CD14-positive monocyte (primary cell): ENCODE measurements around the gene RAPGEF5. TPM values are rescaled to one million over a fixed set of nuclear protein-coding genes. Genes with fewer than 3 reads are reported as not detected.

Source experiments
- DNase-seq, 3 donors: peaks; one replicate each; pipeline ENCODE4 v3.0.0-alpha.2; 2011 to 2022
- H2AFZ ChIP-seq: 2 replicates; pipeline ENCODE4 v1.6.0; 2012; ENCODE audit warnings: mild to moderate bottlenecking, low read depth, low read length, inconsistent platforms; ENCODE audit not compliant: insufficient read depth, poor library complexity, severe bottlenecking
- H3K27ac ChIP-seq, 2 donors: 1 replicate in 1 of 2; 2 replicates in 1 of 2; pipeline ENCODE4 v1.5.1; 2012 to 2013; ENCODE audit warnings: low read length in 2 of 2, control low read depth in 1 of 2, inconsistent platforms in 1 of 2, low read depth in 1 of 2, mild to moderate bottlenecking in 1 of 2
- H3K27me3 ChIP-seq, 2 donors: one replicate each; pipeline versions ENCODE4 v1.6.0 to v1.6.1; 2011 to 2013; ENCODE audit warnings: low read length in 2 of 2; ENCODE audit not compliant: control insufficient read depth in 2 of 2, insufficient read depth in 2 of 2
- H3K36me3 ChIP-seq, 2 donors: replicated peaks in 1 of 2; 1 replicate in 1 of 2; 2 replicates in 1 of 2; pipeline versions ENCODE4 v1.5.1 to v1.6.1; 2012 to 2013; ENCODE audit warnings: low read length in 2 of 2, control low read depth in 1 of 2, inconsistent platforms in 1 of 2, mild to moderate bottlenecking in 1 of 2; ENCODE audit not compliant: insufficient read depth in 2 of 2, control insufficient read depth in 1 of 2
- H3K4me1 ChIP-seq, 2 donors: 1 replicate in 1 of 2; 2 replicates in 1 of 2; pipeline versions ENCODE4 v1.5.1 to v1.6.1; 2012 to 2013; ENCODE audit warnings: low read length in 2 of 2, control low read depth in 1 of 2, inconsistent platforms in 1 of 2, mild to moderate bottlenecking in 1 of 2, moderate library complexity in 1 of 2; ENCODE audit not compliant: insufficient read depth in 2 of 2, control insufficient read depth in 1 of 2
- H3K4me2 ChIP-seq: replicated peaks from 2 replicates; pipeline ENCODE3; 2012; ENCODE audit warnings: low read length, moderate library complexity, mild to moderate bottlenecking; ENCODE audit not compliant: poor library complexity, severe bottlenecking; ENCODE audit errors: extremely low read depth
- H3K4me3 ChIP-seq, 3 experiments: fragments of 200-600 bp in 1 of 3; sonication (generic) in 1 of 3; replicated peaks in 1 of 3; 1 replicate in 2 of 3; 2 replicates in 1 of 3; pipeline ENCODE4 v1.5.1; 2011 to 2013; ENCODE audit warnings: low read length in 3 of 3, mild to moderate bottlenecking in 3 of 3, control low read depth in 2 of 3, low read depth in 2 of 3, inconsistent platforms in 1 of 3, moderate library complexity in 1 of 3
- H3K79me2 ChIP-seq: 2 replicates; pipeline ENCODE4 v1.6.0; 2012; ENCODE audit warnings: mild to moderate bottlenecking, control low read depth, inconsistent platforms, low read length, moderate library complexity; ENCODE audit not compliant: insufficient read depth
- H3K9ac ChIP-seq: 2 replicates; pipeline ENCODE4 v1.6.0; 2017; ENCODE audit warnings: low read length, mild to moderate bottlenecking; ENCODE audit not compliant: insufficient read depth, poor library complexity, severe bottlenecking
- H3K9me3 ChIP-seq, 2 donors: replicated peaks in 1 of 2; 1 replicate in 1 of 2; 2 replicates in 1 of 2; pipeline versions ENCODE4 v1.5.1 to v1.6.1; 2012 to 2013; ENCODE audit warnings: low read length in 2 of 2, control low read depth in 1 of 2; ENCODE audit not compliant: control insufficient read depth in 1 of 2, insufficient read depth in 1 of 2
- H4K20me1 ChIP-seq: 2 replicates; pipeline ENCODE4 v1.6.0; 2012; ENCODE audit warnings: mild to moderate bottlenecking, low read length, control low read depth, moderate library complexity; ENCODE audit not compliant: insufficient read depth
- H3K27ac Mint-ChIP-seq, 7 donors: one replicate each; pipeline ENCODE4 v1.8.0; 2020; ENCODE audit warnings: mild to moderate bottlenecking in 7 of 7, mixed read lengths in 7 of 7, moderate library complexity in 6 of 7, inconsistent platforms in 2 of 7
- H3K27me3 Mint-ChIP-seq, 3 donors: one replicate each; pipeline ENCODE4 v1.8.0; 2021 to 2022; ENCODE audit warnings: low read depth in 3 of 3, mild to moderate bottlenecking in 3 of 3, mixed read lengths in 3 of 3, moderate library complexity in 3 of 3, inconsistent platforms in 1 of 3
- H3K36me3 Mint-ChIP-seq, 2 donors: one replicate each; pipeline ENCODE4 v1.8.0; 2020; ENCODE audit warnings: mixed read lengths in 2 of 2, inconsistent platforms in 1 of 2, mild to moderate bottlenecking in 1 of 2
- H3K4me1 Mint-ChIP-seq: one replicate; pipeline ENCODE4 v1.8.0; 2020; ENCODE audit warnings: mild to moderate bottlenecking, mixed read lengths
- H3K4me3 Mint-ChIP-seq, 2 donors: one replicate each; pipeline ENCODE4 v1.8.0; 2020; ENCODE audit warnings: mild to moderate bottlenecking in 2 of 2, mixed read lengths in 2 of 2, moderate library complexity in 1 of 2
- H3K9me3 Mint-ChIP-seq, 7 donors: one replicate each; pipeline ENCODE4 v1.8.0; 2020 to 2022; ENCODE audit warnings: mixed read lengths in 7 of 7, mild to moderate bottlenecking in 6 of 7, moderate library complexity in 6 of 7, inconsistent platforms in 2 of 7
- WGBS: methylation state at CpG from one replicate; pipeline ENCODE4 v1.1.5; 2013; ENCODE audit warnings: missing lambda C conversion rate; ENCODE audit not compliant: insufficient coverage; 5-methylcytosine and 5-hydroxymethylcytosine counted together
- intact Hi-C, 2 donors: fragments of 100-400 bp; cut with micrococcal nuclease; formaldehyde crosslinking; loops; one replicate each; pipeline versions ENCODE4 v1.15.0 to v1.15.1; 2023
- polyA plus RNA-seq, 3 donors: library from polyadenylated mRNA; depleted of rRNA in 1 of 3; unstranded in 2 of 3; stranded (reverse) in 1 of 3; fragments of 300-500 nt in 2 of 3; fragments of >200 nt in 1 of 3; fragmentation: Illumina TruSeq in 2 of 3; gene quantifications; 1 replicate in 2 of 3; 2 replicates in 1 of 3; pipeline ENCODE4 v1.2.3, GENCODE V29; 2012 to 2021
- TF ChIP-seq, protein P1 (sequence below): fragments of 200-600 bp; IDR thresholded peaks from one replicate; pipeline ENCODE4 v1.8.0; 2022; ENCODE audit warnings: antibody characterized with exemption, mild to moderate bottlenecking

RAPGEF5 gene
- polyA plus RNA-seq, 3 donors: not detected

DNA sequence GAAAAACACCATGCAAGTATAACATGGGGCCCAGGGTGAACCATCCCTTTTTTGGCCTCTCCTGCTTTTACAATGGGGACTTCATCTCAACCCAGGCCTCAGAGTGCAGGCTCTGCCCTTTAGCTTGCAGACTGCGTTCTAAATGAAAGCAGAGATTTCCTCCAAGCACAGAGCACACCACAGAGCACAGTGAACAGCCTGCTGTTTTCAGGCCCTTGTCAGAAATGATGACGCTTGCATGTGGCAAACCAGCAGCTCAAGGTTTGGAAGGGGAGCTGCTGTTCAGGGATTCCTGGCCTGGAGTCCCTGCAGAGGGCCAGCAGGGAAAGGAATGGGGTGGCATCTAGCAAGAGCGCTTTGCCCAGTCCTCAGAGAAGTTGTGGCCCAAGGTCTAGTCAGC is 243.9 kb downstream of the RAPGEF5 start:
- Histone ChIP-seq H2AFZ (no peak overlapping the region), H3K4me1 (no peaks in the 10 kb centered on the region), H3K4me3 (no peak overlapping the region), H3K9ac (no peak overlapping the region), H3K27me3 (no peaks in the 10 kb centered on the region), H3K79me2 (no peaks in the 10 kb centered on the region), H3K4me2 (no peak overlapping the region), H3K9me3 (no peaks in the 10 kb centered on the region), H3K27ac (no peak overlapping the region), H3K36me3 (no peaks in the 10 kb centered on the region), H4K20me1 (no peaks in the 10 kb centered on the region)
- TF ChIP-seq, protein P1, sequence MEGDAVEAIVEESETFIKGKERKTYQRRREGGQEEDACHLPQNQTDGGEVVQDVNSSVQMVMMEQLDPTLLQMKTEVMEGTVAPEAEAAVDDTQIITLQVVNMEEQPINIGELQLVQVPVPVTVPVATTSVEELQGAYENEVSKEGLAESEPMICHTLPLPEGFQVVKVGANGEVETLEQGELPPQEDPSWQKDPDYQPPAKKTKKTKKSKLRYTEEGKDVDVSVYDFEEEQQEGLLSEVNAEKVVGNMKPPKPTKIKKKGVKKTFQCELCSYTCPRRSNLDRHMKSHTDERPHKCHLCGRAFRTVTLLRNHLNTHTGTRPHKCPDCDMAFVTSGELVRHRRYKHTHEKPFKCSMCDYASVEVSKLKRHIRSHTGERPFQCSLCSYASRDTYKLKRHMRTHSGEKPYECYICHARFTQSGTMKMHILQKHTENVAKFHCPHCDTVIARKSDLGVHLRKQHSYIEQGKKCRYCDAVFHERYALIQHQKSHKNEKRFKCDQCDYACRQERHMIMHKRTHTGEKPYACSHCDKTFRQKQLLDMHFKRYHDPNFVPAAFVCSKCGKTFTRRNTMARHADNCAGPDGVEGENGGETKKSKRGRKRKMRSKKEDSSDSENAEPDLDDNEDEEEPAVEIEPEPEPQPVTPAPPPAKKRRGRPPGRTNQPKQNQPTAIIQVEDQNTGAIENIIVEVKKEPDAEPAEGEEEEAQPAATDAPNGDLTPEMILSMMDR: no peak
- intact Hi-C loops: no loop called here
- WGBS: 100% methylated on average over 1 of the region's 3 CpGs
- Mint-ChIP-seq H3K9me3 (no peaks in the 10 kb centered on the region), H3K27me3 (peaks cover 0 to 3% (median 3%) of the 10 kb centered on the region in 3 donors), H3K4me3 (no peak overlapping the region), H3K36me3 (no peaks in the 10 kb centered on the region), H3K27ac (no peak overlapping the region), H3K4me1 (no peaks in the 10 kb centered on the region)
- DNase-seq: no peak

DNA sequence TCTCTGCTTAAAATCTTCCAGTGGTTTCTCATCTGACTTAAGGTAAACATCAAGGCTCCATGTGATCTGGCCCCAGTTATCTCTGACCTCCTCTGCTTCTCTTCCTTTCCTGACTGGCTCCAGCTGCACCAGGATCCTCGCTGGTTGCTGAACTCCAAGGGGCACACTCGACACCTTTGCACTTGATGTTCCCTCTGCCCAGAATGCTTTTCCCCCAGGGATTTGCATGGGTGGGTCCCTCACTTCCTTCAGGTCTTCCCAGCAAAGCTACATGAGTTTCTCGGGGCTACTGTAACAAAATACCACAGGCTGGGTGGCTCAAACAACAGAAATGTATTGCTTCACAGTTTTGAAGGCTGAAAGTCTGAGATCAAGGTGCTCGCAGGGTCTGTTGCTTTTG is 245.3 kb downstream of the RAPGEF5 start:
- Histone ChIP-seq H3K36me3 (no peaks in the 10 kb centered on the region), H3K4me3 (no peak overlapping the region), H3K27ac (no peak overlapping the region), H3K9me3 (no peaks in the 10 kb centered on the region), H3K27me3 (no peaks in the 10 kb centered on the region), H3K9ac (no peak overlapping the region), H3K4me2 (no peak overlapping the region), H4K20me1 (no peaks in the 10 kb centered on the region), H3K79me2 (no peaks in the 10 kb centered on the region), H2AFZ (no peak overlapping the region), H3K4me1 (no peaks in the 10 kb centered on the region)
- Mint-ChIP-seq H3K27ac (no peak overlapping the region), H3K4me3 (no peak overlapping the region), H3K36me3 (no peaks in the 10 kb centered on the region), H3K27me3 (peaks cover 0 to 3% (median 3%) of the 10 kb centered on the region in 3 donors), H3K9me3 (no peaks in the 10 kb centered on the region), H3K4me1 (no peaks in the 10 kb centered on the region)
- intact Hi-C loops: loop anchor here (2.0 kb wide), 1 partner anchor 377 kb away; no protein-coding TSS in a partner anchor
- 100% methylated on average over 1 of the region's 4 CpGs for WGBS
- TF ChIP-seq, protein P1: no peak
- DNase-seq: no peak
